ENCODE data around the gene TMPRSS12.
"Not testable (repeated sequence)": the region's sequence is repeated elsewhere in the genome, so short reads cannot be mapped to it uniquely, and the experiment has no call there.

Gene TMPRSS12, protein sequence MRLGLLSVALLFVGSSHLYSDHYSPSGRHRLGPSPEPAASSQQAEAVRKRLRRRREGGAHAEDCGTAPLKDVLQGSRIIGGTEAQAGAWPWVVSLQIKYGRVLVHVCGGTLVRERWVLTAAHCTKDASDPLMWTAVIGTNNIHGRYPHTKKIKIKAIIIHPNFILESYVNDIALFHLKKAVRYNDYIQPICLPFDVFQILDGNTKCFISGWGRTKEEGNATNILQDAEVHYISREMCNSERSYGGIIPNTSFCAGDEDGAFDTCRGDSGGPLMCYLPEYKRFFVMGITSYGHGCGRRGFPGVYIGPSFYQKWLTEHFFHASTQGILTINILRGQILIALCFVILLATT

DNA sequence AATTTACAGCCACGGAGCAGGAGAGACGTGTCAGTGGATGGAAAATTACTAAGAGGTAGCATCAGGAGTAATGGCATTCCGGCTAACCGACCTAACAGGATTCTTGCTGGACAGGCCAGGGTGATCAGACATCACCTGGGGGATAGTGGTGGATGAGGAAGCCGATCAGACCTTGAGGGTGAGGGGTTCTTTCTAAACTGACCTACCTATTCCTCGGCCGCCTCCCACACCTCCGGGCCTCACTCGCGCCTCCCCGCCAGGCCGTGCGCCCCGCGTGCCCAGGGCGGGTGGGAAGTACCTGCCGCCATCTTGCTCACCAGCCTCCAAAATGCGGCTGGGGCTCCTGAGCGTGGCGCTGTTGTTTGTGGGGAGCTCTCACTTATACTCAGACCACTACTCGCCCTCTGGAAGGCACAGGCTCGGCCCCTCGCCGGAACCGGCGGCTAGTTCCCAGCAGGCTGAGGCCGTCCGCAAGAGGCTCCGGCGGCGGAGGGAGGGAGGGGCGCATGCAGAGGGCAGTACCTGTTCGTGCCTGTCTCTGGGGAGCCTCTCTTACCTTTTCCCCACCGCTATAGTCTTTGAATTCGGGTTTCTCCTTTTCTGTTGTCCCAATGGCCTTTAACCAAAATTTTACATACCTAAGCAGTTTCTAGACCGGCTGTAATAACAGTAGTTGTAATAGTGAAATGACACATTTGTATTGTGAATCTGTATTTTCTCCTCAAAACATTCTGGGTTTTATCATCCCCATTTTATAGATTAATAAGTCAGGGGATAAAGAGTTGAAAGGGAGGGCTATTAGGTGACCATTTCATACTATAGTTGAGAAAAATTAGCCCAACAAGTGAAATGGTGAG, at the start of gene TMPRSS12:
TSS of gene TMPRSS12 (plus strand) at position 290 of the 857 bp plus-strand sequence. CDS start at position 329, 39 bp downstream.
- in situ Hi-C loops (cut with HindIII; ENCODE audit: low sequenced_read_pairs), result no loop called here

DNA sequence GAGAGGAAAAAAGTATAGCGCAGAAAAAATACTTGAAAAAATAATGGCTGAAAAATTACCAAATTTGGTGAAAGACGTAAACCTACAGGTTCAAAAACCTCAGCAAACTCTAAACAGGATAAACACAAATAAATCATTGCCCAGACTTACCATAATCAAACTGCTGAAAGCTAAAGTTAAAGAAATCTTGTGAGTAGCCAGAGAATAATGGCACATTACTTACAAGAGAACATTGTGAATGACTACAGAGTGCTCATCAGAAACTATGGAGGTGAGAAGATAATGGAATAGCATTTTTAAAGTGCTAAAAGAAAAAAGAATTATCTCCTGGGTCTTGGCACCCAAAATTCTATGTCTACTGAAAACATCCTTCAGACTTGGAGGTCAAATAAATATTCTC, 42.8 kb upstream of the TMPRSS12 start:
- in situ Hi-C loops (cut with HindIII; ENCODE audit: low sequenced_read_pairs), result no loop called here

DNA sequence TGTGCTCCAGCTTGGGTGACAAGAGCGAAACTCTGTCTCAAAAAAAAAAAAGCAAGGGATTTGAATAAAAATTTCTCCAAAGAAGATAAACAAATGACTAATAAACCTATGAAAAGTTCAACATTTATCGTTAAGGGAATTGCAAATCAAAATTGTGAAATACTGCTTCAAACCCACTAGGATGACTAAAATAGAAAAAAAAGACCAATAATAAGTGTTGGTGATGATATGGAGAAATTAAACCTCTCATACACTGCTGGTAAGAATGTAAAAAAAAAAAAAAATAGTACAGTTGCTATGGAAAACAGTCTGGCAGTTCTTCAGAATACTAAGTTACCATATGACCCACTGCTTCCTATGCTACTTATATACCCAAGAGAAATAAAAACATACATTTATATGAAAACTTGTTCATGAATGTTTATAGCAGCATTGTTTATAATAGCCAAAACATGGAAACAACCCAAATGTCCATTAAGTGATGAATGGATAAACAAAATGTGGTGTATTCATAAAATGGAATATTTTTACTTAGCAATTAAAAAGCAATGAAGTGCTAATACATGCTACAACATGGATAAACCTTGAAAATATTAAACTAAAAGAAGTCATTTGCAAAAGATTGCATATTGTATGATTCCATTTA, 39.4 kb upstream of the TMPRSS12 start:
- in situ Hi-C loops (cut with HindIII; ENCODE audit: low sequenced_read_pairs), result no loop called here

DNA sequence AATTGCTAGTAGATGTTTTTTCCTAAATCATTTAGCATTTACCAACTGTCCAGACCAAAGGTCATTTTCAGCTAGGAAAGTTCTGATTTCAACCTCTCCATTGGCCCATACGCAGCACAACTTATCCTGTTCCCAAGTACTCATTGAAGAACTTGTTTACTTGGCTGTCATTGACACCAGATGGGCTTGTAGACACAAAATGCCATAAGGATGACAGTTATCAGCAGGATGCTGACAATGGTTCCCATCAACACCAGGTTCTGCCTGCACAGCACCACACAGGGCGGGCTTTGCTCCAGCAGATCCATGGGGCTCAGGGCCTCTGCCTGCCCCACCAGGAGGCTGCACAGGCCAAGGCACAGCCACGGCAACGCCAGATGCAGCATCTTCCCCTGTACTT, 36.5 kb upstream of the TMPRSS12 start:
- in situ Hi-C loops (cut with HindIII; ENCODE audit: low sequenced_read_pairs), result no loop called here

DNA sequence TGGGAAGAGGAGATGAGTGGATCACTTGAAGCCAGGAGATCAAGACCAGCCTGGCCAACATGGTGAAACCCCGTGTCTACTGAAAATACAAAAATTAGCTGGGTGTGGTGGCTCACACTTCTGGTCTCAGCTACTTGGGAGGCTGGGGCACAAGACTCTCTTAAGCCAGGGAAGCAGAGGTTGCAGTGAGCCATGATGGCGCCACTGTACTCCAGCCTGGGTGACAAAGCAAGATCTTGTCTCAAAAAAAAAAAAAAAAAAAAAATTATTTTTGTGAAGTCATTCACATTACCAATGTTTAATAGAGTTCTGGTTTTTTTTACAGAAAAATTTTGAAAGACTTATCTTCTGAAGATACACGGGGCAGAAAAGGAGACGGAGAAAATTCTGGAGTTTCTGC, 33.6 kb upstream of the TMPRSS12 start:
- in situ Hi-C loops (cut with HindIII; ENCODE audit: low sequenced_read_pairs), result not testable (repeated sequence)

DNA sequence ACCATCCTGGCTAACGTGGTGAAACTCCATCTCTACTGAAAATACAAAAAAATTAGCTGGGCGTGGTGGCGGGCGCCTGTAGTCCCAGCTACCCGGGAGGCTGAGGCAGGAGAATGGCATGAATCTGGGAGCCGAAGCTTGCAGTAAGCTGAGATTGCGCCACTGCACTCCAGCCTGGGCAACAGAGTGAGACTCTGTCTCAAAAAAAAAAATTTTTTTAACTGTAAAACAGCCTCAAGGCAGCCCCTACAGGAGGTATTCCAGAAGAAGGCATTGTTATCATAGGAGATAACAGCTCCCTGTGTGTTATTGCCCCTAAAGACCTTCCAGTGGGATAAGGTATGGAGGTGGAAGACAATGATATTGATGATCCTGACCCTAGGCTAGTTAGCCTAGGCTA, 27.8 kb upstream of the TMPRSS12 start:
- in situ Hi-C loops (cut with HindIII; ENCODE audit: low sequenced_read_pairs), result not testable (repeated sequence)

DNA sequence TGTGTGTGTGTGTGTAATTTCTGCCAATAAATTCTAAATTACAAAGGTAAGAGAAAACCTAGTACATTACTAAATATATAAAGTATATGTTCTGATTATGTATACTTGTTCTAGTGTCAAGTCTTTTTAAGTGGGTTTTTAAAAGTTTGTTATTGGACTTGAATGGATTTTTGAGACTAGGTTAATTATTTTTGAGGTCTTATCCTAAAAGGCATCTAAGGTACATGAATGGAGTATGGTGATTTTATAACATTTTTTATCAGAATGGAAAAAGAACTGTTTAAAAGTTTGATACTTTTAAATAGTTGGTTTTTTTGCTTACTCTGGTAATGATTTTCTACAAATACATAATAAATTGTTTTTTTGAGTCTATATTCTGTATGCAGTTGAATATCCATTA, 22.5 kb upstream of the TMPRSS12 start:
- in situ Hi-C loops (cut with HindIII; ENCODE audit: low sequenced_read_pairs), result no loop called here

DNA sequence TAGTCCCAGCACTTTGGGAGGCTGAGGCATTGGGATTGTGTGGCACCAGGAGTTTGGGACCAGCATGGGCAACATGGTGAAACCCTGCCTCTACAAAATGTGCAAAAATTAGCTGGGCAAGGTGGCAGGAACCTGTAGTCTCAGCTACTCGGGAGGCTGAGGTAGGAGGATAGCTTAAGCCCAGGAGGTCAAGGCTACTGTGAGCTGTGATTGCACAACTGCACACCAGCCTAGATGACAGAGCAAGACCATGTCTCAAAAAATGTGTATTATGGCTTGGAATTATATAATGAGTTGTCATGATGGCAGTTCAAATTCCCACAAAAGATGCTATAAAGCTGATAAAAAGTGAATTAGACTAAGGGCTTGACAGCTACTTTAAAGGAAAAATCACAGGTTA, 20.6 kb upstream of the TMPRSS12 start:
- in situ Hi-C loops (cut with HindIII; ENCODE audit: low sequenced_read_pairs), result no loop called here

DNA sequence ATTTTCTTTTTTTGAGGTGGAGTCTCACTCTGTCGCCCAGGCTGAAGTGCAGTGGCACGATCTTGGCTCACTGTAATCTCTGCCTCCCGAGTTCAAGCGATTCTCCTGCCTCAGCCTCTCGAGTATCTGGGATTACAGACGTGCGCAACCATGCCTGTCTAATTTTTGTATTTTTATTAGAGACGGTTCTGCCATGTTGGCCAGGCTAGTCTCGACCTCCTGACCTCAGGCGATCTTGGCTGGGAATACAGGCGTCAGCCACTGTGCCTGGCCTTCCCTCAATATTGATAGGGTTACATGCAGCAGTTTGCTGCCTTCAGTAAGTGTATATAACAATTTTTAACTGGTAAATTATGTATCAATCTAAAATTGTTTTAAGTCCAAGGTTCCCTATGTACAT, 19.0 kb upstream of the TMPRSS12 start:
- in situ Hi-C loops (cut with HindIII; ENCODE audit: low sequenced_read_pairs), result not testable (repeated sequence)

DNA sequence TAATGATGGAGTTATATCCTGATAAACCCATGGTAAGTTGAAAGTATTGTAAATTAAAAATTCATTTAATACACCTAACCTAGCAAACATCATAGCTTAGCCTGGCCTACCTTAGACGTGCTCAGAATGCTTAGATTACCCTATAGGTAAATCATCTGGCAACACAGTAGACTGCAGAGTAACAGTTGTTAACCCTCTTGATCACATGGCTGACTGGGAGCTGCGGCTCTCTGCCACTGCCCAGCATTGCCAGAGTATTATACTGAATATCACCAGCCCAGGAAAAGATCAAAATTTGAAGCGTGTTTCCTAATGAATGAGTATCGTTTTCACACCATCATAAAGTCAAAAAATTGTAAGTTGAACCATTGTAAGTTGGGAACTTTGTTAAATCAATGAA, 17.8 kb upstream of the TMPRSS12 start:
- in situ Hi-C loops (cut with HindIII; ENCODE audit: low sequenced_read_pairs), result no loop called here

DNA sequence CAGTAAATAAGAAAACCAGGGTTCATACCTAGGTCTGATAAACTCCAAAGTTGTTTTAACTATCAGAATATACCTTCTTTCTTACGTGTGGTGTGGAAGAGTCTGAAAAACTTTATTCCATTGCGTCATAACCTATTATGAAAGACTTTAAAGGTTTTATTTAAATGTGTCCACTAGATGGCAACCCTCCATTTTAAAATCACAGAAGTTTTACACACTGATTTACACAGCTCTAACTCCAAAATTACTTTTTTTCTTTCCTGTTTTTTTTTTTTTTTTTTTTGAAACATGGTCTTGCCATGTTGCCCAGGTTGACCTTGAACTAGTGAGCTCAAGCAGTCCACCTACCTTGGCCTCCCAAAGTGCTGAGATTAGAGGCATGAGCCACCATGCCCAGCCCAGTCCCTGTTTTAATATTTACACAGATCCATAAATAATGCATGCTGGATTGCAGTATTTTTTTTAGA, 17.3 kb upstream of the TMPRSS12 start:
- in situ Hi-C loops (cut with HindIII; ENCODE audit: low sequenced_read_pairs), result no loop called here

DNA sequence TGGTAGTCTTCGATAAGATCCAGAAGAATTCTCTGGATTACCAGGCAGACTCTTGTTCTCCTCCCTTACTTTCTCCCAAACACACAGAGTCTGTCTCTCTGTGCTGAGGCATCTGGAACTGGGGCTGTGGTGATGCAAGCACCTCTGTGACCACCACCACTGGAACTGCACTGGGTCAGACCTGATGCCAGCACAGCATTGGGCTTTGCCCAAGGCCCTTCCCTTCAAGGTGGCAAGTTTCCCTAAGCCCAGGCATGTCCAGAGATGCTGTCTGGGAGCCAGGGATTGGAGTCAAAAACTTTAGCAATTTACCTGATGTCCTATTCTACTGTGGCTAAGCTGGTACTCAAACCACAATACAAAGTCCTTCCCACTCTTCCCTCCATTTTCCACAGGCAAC, 14.6 kb upstream of the TMPRSS12 start:
- in situ Hi-C loops (cut with HindIII; ENCODE audit: low sequenced_read_pairs), result no loop called here

DNA sequence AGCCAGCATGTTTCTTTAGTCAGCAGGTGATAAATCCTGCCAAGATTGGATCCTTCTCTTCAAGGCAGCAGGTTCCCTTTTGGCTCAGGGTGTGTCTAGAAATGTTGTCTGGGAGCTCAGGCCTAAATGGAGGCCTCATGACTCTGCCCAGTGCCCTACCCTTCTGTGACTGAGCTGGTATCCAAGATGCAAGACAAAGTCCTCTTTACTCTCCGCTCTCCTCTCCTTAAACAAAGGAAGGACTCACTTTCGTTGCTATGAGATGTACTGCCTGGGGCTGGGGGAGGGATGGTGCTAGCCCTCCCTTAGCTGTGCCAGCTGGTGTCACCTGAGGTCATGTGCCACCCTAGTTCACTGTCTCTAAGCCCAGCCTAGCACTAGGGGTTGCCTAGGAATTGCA, 13.8 kb upstream of the TMPRSS12 start:
- in situ Hi-C loops (cut with HindIII; ENCODE audit: low sequenced_read_pairs), result no loop called here

DNA sequence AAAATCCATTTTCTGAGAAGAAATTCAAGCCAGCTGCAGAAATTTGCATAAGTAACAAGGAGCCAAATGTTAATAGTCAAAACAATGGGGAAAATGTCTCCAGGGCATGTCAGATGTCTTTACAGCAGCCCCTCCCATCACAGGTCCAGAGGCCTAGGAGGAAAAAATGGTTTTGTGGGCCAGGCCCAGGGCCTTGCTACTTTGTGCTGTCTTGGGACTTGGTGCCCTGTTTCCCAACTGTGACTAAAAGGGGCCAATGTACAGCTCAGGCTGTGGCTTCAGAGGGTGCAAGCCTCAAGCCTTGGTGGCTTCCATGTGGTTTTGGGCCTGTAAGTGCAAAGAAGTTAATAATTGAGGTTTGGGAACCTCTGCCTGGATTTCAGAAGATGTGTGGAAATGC, 8.9 kb upstream of the TMPRSS12 start:
- in situ Hi-C loops (cut with HindIII; ENCODE audit: low sequenced_read_pairs), result loop anchor here (10.0 kb wide), 1 partner anchor 91 kb away; a partner anchor contains a TSS

DNA sequence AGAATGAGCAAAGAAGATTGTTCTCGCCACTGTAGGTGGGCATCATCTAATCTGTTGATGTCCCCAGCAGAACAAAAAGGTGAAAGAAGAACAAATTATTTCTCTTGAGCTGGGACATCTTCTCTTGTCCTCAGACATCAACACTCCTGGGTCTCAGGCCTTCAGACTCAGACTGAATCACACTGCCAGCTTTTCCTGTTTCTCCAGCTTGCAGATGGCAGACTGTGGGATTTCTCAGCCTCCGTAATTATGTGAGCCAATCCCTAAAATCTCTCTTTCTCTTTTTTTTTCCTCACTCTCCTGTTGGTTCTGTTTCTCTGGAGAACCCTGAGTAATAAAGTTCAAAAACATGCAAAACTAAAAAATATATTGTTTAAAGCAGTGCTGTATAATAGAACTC, 3.7 kb upstream of the TMPRSS12 start:
- in situ Hi-C loops (cut with HindIII; ENCODE audit: low sequenced_read_pairs), result loop anchor here (10.0 kb wide), 1 partner anchor 86 kb away; a partner anchor contains a TSS

DNA sequence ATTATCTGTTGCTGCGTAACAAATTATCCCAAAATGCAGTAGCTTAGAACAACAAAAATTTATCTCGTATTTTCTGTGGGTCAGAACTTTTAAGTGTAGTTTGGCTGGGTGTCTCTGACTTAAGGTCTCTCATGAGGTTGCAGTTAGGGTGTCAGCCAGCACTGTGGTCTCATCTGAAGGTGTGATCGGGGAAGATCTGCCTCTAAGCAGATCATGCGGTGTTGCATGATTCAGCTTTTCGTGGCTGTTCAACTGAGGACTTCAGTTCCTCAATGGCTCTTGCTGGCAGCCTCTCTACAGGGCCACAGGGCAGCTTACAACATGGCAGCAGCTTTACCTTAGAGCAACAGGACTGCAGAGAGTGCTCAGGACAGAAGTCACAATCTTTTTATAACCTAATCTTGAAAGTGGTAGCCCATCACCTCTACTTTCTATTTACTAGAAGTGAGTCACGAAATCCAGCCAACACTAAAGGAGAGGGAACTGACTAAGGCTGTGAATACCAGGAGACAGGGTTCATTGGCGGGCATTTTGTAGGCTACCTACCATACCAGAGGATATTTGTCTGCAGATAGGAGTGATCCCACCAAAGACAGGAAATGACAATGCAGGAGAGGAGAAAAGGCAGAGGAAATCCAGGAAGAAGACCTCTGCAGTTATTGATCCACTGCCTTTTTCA, 1.8 kb upstream of the TMPRSS12 start:
- in situ Hi-C loops (cut with HindIII; ENCODE audit: low sequenced_read_pairs), result no loop called here

DNA sequence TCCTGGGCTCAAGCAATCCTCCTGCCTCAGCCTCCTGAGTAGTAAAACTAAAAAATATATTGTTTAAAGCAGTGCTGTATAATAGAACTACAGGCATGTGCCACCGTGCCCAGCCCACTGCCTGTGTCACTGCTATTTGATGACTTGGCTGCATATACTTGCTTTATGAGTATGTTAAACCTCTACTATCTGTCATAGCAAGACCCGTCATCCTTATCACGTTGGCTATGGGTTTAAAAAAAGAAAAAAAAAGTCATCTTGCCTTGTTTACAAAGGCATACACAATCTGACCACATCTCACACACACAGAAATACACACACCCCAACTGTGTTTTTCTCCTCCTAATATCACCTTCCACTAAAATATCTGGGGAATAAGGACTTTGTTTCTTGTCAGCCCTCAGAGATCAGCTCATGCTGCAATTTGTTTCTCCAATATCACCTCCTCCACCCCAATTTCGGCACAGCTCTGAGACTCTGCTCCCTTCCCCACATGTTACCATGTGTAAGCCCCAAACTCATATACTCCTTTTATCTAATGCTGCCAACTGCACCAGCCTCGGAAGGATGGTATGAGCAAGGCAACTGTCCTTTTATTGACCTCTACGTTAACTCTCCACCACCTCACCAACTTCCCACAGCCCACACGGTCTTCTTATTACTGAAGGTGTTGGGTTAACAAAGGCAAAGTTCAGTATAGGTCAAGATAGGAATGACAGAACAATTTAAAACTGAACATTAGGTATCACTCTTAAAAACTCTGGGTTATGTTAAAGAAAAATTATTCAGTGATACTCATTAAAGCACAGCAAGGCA, 802 bp upstream of the TMPRSS12 start:
- in situ Hi-C loops (cut with HindIII; ENCODE audit: low sequenced_read_pairs), result no loop called here

DNA sequence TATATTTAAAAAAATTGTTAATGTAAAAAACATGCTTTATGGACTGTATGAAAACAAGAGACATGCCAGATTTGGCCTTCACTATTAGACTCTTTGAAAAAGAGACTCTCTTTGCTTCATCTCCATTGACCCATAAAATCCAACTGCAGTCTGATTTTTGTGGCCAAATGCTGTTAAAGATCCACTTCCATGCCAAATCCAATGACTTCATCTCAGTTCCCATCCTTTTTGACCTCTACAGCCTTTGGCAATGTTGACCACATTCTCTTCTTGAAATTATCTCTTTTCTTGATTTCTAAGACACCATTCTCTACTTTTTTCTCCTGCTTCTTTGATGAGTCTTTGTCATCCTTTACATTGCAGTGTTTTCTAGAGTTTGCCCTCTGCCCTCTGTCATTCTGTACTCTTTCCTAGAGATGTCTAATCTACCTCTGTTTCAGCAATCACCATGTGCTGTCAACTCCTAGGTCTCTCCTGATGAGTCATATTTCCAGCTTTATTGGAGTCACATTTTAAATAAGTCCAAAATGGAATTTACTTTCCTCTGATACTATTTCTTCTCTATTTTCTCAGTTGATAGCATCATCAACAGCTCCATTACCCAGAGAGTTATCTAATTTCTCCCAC, 2.4 kb downstream of the TMPRSS12 start:
- in situ Hi-C loops (cut with HindIII; ENCODE audit: low sequenced_read_pairs), result no loop called here

DNA sequence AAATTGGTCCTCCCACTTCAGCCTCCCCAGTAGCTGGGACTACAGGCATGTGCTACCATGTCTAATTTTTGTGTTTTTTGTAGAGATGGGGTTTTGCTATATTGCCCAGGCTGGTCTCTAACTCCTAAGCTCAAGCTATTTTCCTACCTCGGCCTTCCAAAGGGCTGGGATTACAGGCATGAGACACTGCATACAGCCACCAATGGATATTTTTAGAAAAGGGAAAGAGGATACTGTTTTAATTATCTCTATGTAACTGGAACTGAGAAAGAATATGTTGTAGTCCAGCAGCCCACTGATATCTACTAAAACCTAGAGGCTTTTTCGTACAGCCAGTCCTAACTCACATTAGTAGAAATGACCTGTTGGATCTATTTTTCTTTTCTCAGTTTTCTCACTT, 6.2 kb downstream of the TMPRSS12 start:
- in situ Hi-C loops (cut with HindIII; ENCODE audit: low sequenced_read_pairs), result no loop called here

DNA sequence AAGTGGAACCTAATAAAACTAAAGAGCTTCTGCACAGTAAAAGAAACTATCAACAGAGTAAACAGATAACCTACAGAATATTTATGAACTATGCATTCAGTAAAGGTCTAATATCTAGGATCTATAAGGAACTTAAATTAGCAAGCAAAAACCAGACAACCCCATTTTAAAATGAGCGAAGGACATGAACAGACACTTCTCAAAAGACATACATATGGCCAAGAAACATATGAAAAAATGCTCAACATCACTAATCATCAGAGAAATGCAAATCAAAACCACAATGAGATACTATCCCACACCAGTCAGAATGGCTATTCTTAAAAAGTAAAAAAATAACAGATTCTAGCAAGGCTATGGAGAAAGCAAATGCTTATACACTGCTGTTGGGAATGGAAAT, 12.5 kb downstream of the TMPRSS12 start:
- in situ Hi-C loops (cut with HindIII; ENCODE audit: low sequenced_read_pairs), result not testable (repeated sequence)
